Neural crest cell (in vitro differentiated cells): ENCODE data around the gene IFT27. TPM values are rescaled to one million over a fixed set of nuclear protein-coding genes. Genes with fewer than 3 reads are reported as not detected.
"Not testable (repeated sequence)": the region's sequence is repeated elsewhere in the genome, so short reads cannot be mapped to it uniquely, and the experiment has no call there.

Experiments
- DNase-seq: peaks from one replicate; pipeline ENCODE4 v3.0.0; 2021; ENCODE audit warnings: low read depth, mixed read lengths, low spot score
- H3K27ac Mint-ChIP-seq: one replicate; pipeline ENCODE4 v1.8.0; 2021; ENCODE audit warnings: mild to moderate bottlenecking, mixed read lengths; ENCODE audit not compliant: unreplicated experiment
- H3K27me3 Mint-ChIP-seq: 2 replicates; pipeline ENCODE4 v1.8.0; 2021; ENCODE audit warnings: low read depth, mild to moderate bottlenecking, mixed read lengths
- H3K36me3 Mint-ChIP-seq: 2 replicates; pipeline ENCODE4 v1.8.0; 2021; ENCODE audit warnings: low read depth, mild to moderate bottlenecking, mixed read lengths
- H3K4me1 Mint-ChIP-seq: 2 replicates; pipeline ENCODE4 v1.8.0; 2021; ENCODE audit warnings: mixed read lengths
- H3K4me3 Mint-ChIP-seq: one replicate; pipeline ENCODE4 v1.8.0; 2021; ENCODE audit warnings: mild to moderate bottlenecking, mixed read lengths
- H3K9me3 Mint-ChIP-seq: 2 replicates; pipeline ENCODE4 v1.8.0; 2021; ENCODE audit warnings: mixed read lengths
- total RNA-seq: library from RNA; stranded (reverse); gene quantifications from 2 replicates; pipeline ENCODE4 v1.2.1, GENCODE V29; 2021
- TF ChIP-seq, protein P1 (sequence below): fragments of 200-600 bp; sonication (generic); conservative IDR thresholded peaks from 2 replicates; pipeline ENCODE4 v1.5.0; 2021; ENCODE audit warnings: antibody characterized with exemption, mild to moderate bottlenecking

IFT27 gene
- total RNA-seq, 1 donor from 2014 or later: 55.4 TPM

DNA sequence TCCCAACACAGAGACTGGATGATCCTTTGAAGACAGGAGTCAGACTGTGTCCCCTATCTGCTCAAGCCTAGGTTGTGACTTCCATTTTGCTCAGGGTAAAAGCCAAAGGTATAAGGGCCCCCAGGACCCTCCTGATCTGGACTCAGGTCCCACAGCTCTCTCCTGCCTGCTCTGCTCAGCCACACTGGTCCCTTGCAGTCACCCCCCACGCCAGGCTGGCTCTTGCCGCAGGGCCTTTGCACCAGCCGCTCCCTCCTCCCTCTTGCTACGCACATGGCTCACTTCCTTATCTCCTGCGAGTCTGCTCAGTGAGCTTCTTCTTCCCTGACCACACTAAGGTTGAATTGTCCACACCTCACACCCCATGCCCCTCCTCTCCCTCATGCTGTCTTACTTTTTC, 44.0 kb downstream of the IFT27 start:
- Mint-ChIP-seq H3K4me1 (peaks cover 13% of the 10 kb centered on the region), H3K27me3 (peaks cover 76% of the 10 kb centered on the region)
- DNase-seq: no peak

DNA sequence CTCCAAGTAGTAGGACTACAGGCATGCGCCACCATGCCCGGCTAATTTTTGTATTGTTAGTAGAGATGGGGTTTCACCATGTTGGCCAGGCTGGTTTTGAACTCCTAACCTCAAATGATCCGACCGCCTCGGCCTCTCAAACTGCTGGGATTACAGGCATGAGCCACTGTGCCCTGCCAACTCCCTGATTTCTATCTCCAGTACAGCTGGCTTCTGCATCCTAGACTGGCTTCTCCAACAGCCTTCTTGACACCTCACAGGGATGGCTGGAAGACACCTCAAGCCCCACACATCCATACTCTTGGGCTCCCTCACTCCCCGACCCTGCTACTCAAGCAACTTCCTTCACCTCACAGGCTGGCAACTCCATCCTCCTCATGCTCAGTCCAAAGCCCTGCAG, 44.6 kb downstream of the IFT27 start:
- Mint-ChIP-seq H3K27me3 (peaks cover 73% of the 10 kb centered on the region), H3K4me1 (peaks cover 13% of the 10 kb centered on the region)
- not testable (repeated sequence) for DNase-seq, H3K9me3 Mint-ChIP-seq, H3K27ac Mint-ChIP-seq, H3K4me3 Mint-ChIP-seq, H3K36me3 Mint-ChIP-seq

More for the DNA sequence above, 44.0 kb downstream of the IFT27 start:
- Mint-ChIP-seq H3K27ac (no peak overlapping the region), H3K36me3 (no peaks in the 10 kb centered on the region), H3K9me3 (no peaks in the 10 kb centered on the region), H3K4me3 (no peak overlapping the region)
- TF ChIP-seq, protein P1, sequence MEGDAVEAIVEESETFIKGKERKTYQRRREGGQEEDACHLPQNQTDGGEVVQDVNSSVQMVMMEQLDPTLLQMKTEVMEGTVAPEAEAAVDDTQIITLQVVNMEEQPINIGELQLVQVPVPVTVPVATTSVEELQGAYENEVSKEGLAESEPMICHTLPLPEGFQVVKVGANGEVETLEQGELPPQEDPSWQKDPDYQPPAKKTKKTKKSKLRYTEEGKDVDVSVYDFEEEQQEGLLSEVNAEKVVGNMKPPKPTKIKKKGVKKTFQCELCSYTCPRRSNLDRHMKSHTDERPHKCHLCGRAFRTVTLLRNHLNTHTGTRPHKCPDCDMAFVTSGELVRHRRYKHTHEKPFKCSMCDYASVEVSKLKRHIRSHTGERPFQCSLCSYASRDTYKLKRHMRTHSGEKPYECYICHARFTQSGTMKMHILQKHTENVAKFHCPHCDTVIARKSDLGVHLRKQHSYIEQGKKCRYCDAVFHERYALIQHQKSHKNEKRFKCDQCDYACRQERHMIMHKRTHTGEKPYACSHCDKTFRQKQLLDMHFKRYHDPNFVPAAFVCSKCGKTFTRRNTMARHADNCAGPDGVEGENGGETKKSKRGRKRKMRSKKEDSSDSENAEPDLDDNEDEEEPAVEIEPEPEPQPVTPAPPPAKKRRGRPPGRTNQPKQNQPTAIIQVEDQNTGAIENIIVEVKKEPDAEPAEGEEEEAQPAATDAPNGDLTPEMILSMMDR: no peak

DNA sequence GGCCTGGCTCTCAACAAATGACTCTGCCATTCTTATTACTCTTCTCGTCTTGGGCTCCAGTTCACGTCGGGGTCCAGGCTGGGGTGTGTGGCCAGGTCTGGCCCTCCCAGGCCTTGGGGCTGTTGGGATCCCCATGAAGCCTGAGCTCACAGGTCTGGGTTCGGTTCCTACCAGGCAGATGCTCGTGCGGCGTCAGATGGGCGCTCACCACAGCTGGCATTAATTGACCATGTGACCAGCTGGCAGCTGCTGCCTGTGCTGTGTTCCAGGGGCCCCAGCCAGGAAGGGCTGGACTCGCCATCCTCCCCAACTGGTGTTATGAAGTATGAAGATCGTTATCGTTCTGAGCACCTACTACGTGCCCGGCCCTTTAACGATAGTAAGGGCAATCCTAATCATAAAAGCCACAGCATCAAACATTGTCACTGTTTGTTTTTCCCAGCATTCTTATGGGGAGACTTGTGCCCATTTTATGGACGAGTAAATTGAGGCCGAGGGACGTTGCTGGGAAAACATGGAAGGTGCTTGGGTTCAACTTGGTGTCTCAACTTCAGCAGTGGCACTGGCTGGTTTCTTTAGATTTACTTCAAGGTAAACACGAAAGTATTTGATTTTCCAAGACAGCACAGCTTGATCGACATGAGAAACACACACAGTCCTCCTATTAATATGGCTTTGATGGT, 45.6 kb downstream of the IFT27 start:
- DNase-seq: no peak
- peaks cover 74% of the 10 kb centered on the region for H3K27me3 Mint-ChIP-seq
- TF ChIP-seq, protein P1: no peak
- H3K4me1 Mint-ChIP-seq: peaks cover 13% of the 10 kb centered on the region
- H3K4me3 Mint-ChIP-seq: no peak overlapping the region
- H3K9me3 Mint-ChIP-seq: no peaks in the 10 kb centered on the region
- no peak overlapping the region for H3K27ac Mint-ChIP-seq
- H3K36me3 Mint-ChIP-seq: no peaks in the 10 kb centered on the region

DNA sequence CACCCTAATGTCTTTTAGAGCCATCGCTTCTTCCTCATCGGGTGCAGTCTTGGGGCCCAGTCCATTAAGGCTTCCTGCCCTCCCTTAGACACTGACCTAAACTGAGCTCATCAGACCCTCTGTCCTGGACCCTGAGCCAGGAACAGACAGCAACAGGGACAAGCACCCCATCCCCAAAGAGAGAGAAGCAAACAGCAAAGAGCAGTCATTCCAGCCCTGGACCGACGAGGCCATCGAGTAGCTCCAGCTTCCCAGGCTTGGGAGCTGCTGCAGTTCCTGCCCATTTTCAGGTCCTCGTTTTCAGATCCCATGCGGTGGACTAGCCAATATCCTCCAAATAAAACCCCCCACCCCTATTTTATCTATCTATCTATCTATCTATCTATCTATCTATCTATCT, 46.6 kb downstream of the IFT27 start:
- Mint-ChIP-seq H3K4me3 (no peak overlapping the region), H3K4me1 (peaks cover 13% of the 10 kb centered on the region), H3K36me3 (no peaks in the 10 kb centered on the region), H3K27me3 (peaks cover 75% of the 10 kb centered on the region), H3K27ac (no peak overlapping the region), H3K9me3 (no peaks in the 10 kb centered on the region)
- TF ChIP-seq, protein P1: no peak
- no peak for DNase-seq

DNA sequence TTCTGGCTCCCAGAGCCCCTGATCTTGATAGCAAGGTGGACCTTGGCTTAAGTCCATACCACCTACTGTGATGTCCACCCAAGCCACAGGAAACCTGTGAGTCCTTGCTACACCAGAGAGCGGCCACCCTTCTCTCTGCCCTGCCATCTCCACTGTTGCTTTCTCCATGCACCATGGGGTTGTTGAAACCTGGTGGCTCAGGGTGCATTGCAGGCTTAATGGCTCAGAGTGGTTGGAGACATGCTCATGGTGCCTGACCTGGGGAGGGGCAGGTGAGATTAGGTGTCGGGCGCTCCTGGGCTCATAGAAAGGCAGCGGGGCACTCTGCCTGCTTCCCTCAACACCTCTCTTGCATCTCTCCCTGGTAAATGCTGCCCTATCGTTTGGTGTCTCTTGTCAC, 47.4 kb downstream of the IFT27 start:
- Mint-ChIP-seq H3K36me3 (no peaks in the 10 kb centered on the region), H3K27me3 (peaks cover 75% of the 10 kb centered on the region), H3K4me3 (no peak overlapping the region), H3K27ac (no peak overlapping the region), H3K9me3 (no peaks in the 10 kb centered on the region), H3K4me1 (peaks cover 9% of the 10 kb centered on the region)
- TF ChIP-seq, protein P1: no peak
- no peak for DNase-seq

DNA sequence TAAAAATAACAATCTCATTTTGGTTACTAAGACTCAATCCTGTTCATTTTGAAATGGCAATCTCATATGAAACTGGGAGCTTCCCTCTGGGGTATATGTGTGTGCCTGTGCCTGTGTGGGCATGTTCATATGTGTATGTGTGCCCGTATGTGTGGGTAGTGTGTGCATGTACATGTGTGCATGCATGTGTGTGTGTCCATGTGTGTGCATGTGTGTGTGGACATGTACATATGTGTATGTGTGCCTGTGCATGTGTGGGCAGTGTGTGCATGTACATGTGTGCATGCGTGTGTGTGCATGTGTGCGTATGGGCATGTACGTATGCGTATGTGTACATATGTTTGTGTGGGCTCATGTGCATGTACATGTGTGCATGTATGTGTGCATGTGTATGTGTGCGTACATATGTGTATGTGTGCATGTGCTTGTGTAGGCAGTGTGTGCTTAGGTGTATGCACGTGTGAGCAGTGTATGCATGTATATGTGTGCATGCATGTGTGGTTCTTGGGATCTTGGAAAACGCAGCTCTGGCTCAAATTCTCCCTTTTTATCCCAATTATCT, 47.9 kb downstream of the IFT27 start:
- H3K27ac Mint-ChIP-seq: no peak overlapping the region
- peaks cover 4% of the 10 kb centered on the region for H3K4me1 Mint-ChIP-seq
- H3K27me3 Mint-ChIP-seq: peaks cover 75% of the 10 kb centered on the region
- no peaks in the 10 kb centered on the region for H3K9me3 Mint-ChIP-seq
- H3K4me3 Mint-ChIP-seq: no peak overlapping the region
- H3K36me3 Mint-ChIP-seq: no peaks in the 10 kb centered on the region
- no peak for DNase-seq
- TF ChIP-seq, protein P1: no peak
